Neural cell (in vitro differentiated cells): ENCODE results near the gene DAPK2. TPM values are rescaled to one million over a fixed set of nuclear protein-coding genes. Genes with fewer than 3 reads are reported as not detected.

Source experiments
- H2AFZ ChIP-seq: fragments of 200-600, 300-800 bp; sonication (generic), shearing (Covaris generic); 2 replicates; pipeline ENCODE4 v1.6.0; 2014; ENCODE audit warnings: low read depth, mild to moderate bottlenecking, antibody characterized with exemption, low read length, moderate library complexity
- H3F3A ChIP-seq: fragments of 200-600 bp; shearing (Covaris generic); 2 replicates; pipeline ENCODE4 v1.6.1; 2016; ENCODE audit warnings: mild to moderate bottlenecking, moderate library complexity, mixed read lengths, antibody characterized with exemption, low read length; ENCODE audit not compliant: insufficient read depth, poor library complexity, severe bottlenecking
- H3K27ac ChIP-seq: fragments of 200-600, 300-800 bp; sonication (generic), shearing (Covaris generic); 2 replicates; pipeline ENCODE4 v1.5.1; 2014; ENCODE audit warnings: mild to moderate bottlenecking, low read length, moderate library complexity
- H3K27me3 ChIP-seq: fragments of 300-800, 200-600 bp; sonication (generic), shearing (Covaris generic); 2 replicates; pipeline ENCODE4 v1.6.0; 2014; ENCODE audit warnings: mild to moderate bottlenecking, low read depth, low read length, moderate library complexity; ENCODE audit not compliant: insufficient read depth
- H3K36me3 ChIP-seq: fragments of 300-800, 200-600 bp; sonication (generic), shearing (Covaris generic); 2 replicates; pipeline ENCODE4 v1.5.1; 2014; ENCODE audit warnings: mild to moderate bottlenecking, antibody characterized with exemption, low read length, moderate library complexity; ENCODE audit not compliant: insufficient read depth
- H3K4me2 ChIP-seq: fragments of 300-800, 200-600 bp; sonication (generic), shearing (Covaris generic); 2 replicates; pipeline ENCODE4 v1.6.0; 2014; ENCODE audit warnings: mild to moderate bottlenecking, low read length
- H3K4me3 ChIP-seq: fragments of 300-800, 200-600 bp; sonication (generic), shearing (Covaris generic); 2 replicates; pipeline ENCODE4 v1.5.1; 2014; ENCODE audit warnings: mild to moderate bottlenecking, low read length, moderate library complexity
- H3K79me2 ChIP-seq: fragments of 200-600 bp; shearing (Covaris generic); replicated peaks from 2 replicates; pipeline ENCODE4 v1.6.0; 2014; ENCODE audit warnings: mild to moderate bottlenecking, low read length, moderate library complexity; ENCODE audit not compliant: insufficient read depth
- H3K9ac ChIP-seq: fragments of 300-800, 200-600 bp; sonication (generic), shearing (Covaris generic); 2 replicates; pipeline ENCODE4 v1.6.1; 2016; ENCODE audit warnings: mild to moderate bottlenecking, low read length, mixed read lengths
- H3K9me2 ChIP-seq: fragments of 200-600 bp; shearing (Covaris generic); 2 replicates; pipeline ENCODE4 v1.6.1; 2016; ENCODE audit warnings: mild to moderate bottlenecking, low read length, mixed read lengths; ENCODE audit not compliant: insufficient read depth
- H3K9me3 ChIP-seq: fragments of 200-600, 300-800 bp; sonication (generic), shearing (Covaris generic); 2 replicates; pipeline ENCODE4 v1.6.1; 2016; ENCODE audit warnings: mild to moderate bottlenecking, mixed run types, low read length, moderate library complexity, mixed read lengths
- H4K20me1 ChIP-seq: fragments of 200-600 bp; shearing (Covaris generic); 2 replicates; pipeline ENCODE4 v1.6.1; 2016; ENCODE audit warnings: mild to moderate bottlenecking, mixed run types; ENCODE audit not compliant: insufficient read depth
- EP300 ChIP-seq: fragments of 450-650 bp; conservative IDR thresholded peaks from 2 replicates; pipeline ENCODE4 v1.6.1; 2014; ENCODE audit warnings: antibody characterized with exemption, mild to moderate bottlenecking, moderate library complexity; ENCODE audit not compliant: poor library complexity, severe bottlenecking
- EZH2 ChIP-seq: fragments of 200-600, 300-800 bp; shearing (Covaris generic), sonication (generic); IDR thresholded peaks from 2 replicates; pipeline ENCODE4 v1.6.1; 2014; ENCODE audit warnings: antibody characterized with exemption, low read length, borderline replicate concordance, mild to moderate bottlenecking; ENCODE audit not compliant: insufficient read depth, poor library complexity, severe bottlenecking
- MXI1 ChIP-seq: fragments of 450-650 bp; conservative IDR thresholded peaks from 2 replicates; pipeline ENCODE4 v1.6.1; 2014; ENCODE audit warnings: antibody characterized with exemption, mild to moderate bottlenecking; ENCODE audit not compliant: poor library complexity, severe bottlenecking
- POLR2AphosphoS5 ChIP-seq: IDR thresholded peaks from 2 replicates; pipeline ENCODE4 v1.6.1; 2012
- RAD21 ChIP-seq: fragments of 450-650 bp; conservative IDR thresholded peaks from 2 replicates; pipeline ENCODE4 v1.6.1; 2014; ENCODE audit warnings: antibody characterized with exemption, mild to moderate bottlenecking, moderate library complexity
- TAF1 ChIP-seq: IDR thresholded peaks from 2 replicates; pipeline ENCODE4 v1.6.1; 2012; ENCODE audit warnings: low read depth
- polyA plus RNA-seq: library from polyadenylated mRNA; depleted of rRNA; stranded (reverse); fragments of >200 nt; gene quantifications from 2 replicates; pipeline ENCODE4 v1.2.3, GENCODE V29; 2014
- TF ChIP-seq, protein P1 (sequence below): IDR thresholded peaks from 2 replicates; pipeline ENCODE4 v1.6.1; 2012; ENCODE audit warnings: borderline replicate concordance

The DAPK2 gene
- polyA plus RNA-seq, 1 donor from 2014 or later: 0.78 TPM

DNA sequence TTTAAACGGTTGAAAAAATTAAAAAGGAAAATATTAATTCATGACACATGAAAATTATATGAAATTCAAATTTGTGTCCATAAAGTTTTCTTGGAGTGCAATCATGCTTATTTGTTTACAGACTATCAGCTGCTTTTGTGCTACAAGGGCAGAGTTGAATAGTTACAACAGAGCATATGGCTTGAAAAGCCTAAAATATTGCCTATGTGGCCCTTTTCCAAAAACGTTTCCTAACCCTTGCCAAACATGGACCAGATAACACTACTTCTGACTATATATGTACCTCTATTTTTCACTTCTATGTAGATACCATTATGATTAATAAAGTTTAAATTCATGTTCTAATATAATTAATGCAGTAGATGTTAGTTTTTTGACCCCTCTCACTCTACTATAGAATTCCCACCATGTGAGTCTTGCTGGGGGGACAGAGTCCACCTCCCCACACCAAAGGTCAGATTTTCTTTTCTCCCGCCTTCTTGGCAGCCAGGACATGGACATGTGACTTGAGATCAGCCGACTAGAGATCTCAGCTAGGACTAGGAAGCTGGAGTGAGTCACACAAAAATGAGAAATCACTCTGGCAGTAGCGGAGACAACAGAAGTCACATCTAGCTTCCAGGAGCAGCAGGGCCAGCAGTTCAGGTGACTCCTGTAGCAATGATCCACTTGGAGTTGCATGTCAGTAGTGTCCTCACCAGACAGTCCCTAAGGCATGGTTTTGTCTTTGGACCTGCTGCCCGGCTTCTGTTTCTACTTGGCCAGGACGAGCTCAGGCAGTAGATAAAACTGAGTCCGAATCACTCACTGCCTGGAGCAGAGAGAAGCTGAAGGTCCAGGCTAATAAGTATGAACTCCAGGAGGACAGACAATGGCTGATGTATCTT lies 24.9 kb upstream of the DAPK2 start:
- Histone ChIP-seq H3K9me2 (no peaks in the 10 kb centered on the region), H3K9ac (no peak overlapping the region), H3K4me2 (no peak overlapping the region), H3K79me2 (no peaks in the 10 kb centered on the region), H3K27ac (no peak overlapping the region), H3K4me3 (no peak overlapping the region), H2AFZ (no peak overlapping the region), H3F3A (no peaks in the 10 kb centered on the region), H4K20me1 (no peaks in the 10 kb centered on the region), H3K36me3 (no peaks in the 10 kb centered on the region), H3K27me3 (no peaks in the 10 kb centered on the region), H3K9me3 (no peaks in the 10 kb centered on the region)
- TF ChIP-seq, protein P1, sequence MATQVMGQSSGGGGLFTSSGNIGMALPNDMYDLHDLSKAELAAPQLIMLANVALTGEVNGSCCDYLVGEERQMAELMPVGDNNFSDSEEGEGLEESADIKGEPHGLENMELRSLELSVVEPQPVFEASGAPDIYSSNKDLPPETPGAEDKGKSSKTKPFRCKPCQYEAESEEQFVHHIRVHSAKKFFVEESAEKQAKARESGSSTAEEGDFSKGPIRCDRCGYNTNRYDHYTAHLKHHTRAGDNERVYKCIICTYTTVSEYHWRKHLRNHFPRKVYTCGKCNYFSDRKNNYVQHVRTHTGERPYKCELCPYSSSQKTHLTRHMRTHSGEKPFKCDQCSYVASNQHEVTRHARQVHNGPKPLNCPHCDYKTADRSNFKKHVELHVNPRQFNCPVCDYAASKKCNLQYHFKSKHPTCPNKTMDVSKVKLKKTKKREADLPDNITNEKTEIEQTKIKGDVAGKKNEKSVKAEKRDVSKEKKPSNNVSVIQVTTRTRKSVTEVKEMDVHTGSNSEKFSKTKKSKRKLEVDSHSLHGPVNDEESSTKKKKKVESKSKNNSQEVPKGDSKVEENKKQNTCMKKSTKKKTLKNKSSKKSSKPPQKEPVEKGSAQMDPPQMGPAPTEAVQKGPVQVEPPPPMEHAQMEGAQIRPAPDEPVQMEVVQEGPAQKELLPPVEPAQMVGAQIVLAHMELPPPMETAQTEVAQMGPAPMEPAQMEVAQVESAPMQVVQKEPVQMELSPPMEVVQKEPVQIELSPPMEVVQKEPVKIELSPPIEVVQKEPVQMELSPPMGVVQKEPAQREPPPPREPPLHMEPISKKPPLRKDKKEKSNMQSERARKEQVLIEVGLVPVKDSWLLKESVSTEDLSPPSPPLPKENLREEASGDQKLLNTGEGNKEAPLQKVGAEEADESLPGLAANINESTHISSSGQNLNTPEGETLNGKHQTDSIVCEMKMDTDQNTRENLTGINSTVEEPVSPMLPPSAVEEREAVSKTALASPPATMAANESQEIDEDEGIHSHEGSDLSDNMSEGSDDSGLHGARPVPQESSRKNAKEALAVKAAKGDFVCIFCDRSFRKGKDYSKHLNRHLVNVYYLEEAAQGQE: no peak
- TF ChIP-seq TAF1: no peak
- no peak for TF ChIP-seq EZH2
- TF ChIP-seq RAD21: no peak
- TF ChIP-seq EP300: no peak
- no peak for TF ChIP-seq MXI1
- TF ChIP-seq POLR2AphosphoS5: no peak

DNA sequence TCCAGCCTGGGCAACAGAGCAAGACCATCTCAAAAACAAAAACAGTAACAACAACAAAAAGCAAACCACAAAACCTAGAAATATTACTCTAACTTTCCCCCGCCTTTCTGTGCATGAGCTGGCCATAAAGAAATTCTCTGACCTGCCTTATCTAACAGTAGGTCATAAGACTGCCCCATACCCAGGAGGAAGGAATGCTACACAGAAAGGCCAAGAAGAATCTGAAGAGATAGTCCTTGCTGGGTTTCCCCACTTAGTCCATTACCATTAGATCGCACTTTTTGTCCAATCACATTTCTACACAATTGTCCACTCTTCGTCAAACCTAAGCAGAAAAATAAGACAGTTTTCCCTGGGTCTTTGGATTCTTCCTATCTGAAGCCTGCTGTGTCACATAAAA lies 23.8 kb upstream of the DAPK2 start:
- Histone ChIP-seq H3K79me2 (no peaks in the 10 kb centered on the region), H3K27ac (no peak overlapping the region), H3K9ac (no peak overlapping the region), H3K27me3 (no peaks in the 10 kb centered on the region), H3K9me3 (no peaks in the 10 kb centered on the region), H3K36me3 (no peaks in the 10 kb centered on the region), H4K20me1 (no peaks in the 10 kb centered on the region), H3K9me2 (no peaks in the 10 kb centered on the region), H3K4me3 (no peak overlapping the region), H2AFZ (no peak overlapping the region), H3K4me2 (no peak overlapping the region), H3F3A (no peaks in the 10 kb centered on the region)
- TF ChIP-seq, protein P1: no peak
